Panc1 (cell line): ENCODE measurements around the gene MZT2B.
"Not testable (repeated sequence)": the region's sequence is repeated elsewhere in the genome, so short reads cannot be mapped to it uniquely, and the experiment has no call there.

Experiments
- POLR2AphosphoS5 ChIP-seq: IDR thresholded peaks from 2 replicates; pipeline ENCODE4 v1.6.1; 2012; ENCODE audit warnings: mild to moderate bottlenecking, low read depth, low read length, moderate library complexity
- TF ChIP-seq, protein P1 (sequence below): fragments of 450-650 bp; IDR thresholded peaks from 2 replicates; pipeline ENCODE4 v1.5.1; 2017; ENCODE audit warnings: mild to moderate bottlenecking

DNA sequence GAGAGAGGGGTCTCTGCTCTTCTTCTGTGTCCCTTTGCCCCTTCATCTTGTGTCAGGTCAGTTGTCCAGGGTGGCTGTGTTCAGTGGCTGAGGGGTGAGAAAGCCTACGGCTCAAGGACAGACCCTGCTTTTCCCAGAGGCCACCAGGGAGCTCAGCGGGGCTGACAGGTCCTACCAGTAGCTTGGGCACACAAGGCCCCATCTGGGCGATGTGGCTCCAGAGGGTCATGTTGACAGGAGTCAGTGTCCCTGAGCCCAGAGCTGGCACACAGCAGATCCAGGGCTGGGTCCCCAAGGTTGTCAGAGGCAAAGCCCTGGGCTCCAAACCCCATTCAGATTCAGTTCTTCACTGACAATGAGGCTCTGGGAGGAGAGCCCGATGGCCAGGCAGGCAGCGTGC is 44.9 kb upstream of the MZT2B start:
- TF ChIP-seq, protein P1, sequence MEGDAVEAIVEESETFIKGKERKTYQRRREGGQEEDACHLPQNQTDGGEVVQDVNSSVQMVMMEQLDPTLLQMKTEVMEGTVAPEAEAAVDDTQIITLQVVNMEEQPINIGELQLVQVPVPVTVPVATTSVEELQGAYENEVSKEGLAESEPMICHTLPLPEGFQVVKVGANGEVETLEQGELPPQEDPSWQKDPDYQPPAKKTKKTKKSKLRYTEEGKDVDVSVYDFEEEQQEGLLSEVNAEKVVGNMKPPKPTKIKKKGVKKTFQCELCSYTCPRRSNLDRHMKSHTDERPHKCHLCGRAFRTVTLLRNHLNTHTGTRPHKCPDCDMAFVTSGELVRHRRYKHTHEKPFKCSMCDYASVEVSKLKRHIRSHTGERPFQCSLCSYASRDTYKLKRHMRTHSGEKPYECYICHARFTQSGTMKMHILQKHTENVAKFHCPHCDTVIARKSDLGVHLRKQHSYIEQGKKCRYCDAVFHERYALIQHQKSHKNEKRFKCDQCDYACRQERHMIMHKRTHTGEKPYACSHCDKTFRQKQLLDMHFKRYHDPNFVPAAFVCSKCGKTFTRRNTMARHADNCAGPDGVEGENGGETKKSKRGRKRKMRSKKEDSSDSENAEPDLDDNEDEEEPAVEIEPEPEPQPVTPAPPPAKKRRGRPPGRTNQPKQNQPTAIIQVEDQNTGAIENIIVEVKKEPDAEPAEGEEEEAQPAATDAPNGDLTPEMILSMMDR, result not testable (repeated sequence)
- TF ChIP-seq POLR2AphosphoS5, result not testable (repeated sequence)
